ENCODE measurements around the gene USP3.

Gene USP3, protein sequence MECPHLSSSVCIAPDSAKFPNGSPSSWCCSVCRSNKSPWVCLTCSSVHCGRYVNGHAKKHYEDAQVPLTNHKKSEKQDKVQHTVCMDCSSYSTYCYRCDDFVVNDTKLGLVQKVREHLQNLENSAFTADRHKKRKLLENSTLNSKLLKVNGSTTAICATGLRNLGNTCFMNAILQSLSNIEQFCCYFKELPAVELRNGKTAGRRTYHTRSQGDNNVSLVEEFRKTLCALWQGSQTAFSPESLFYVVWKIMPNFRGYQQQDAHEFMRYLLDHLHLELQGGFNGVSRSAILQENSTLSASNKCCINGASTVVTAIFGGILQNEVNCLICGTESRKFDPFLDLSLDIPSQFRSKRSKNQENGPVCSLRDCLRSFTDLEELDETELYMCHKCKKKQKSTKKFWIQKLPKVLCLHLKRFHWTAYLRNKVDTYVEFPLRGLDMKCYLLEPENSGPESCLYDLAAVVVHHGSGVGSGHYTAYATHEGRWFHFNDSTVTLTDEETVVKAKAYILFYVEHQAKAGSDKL

GRCh38 chr15:63504247-63504978, at the start of gene USP3:
Gene USP3, plus strand, starts transcription at chr15:63504593. Its CDS starts 147 bp downstream, at chr15:63504740.
- DNase-seq (ENCODE audit: low spot score) = peak; percentile 96

- no peak for DNase-seq (ENCODE audit: low spot score)
These were observed 48.1 kb upstream of the USP3 start for GRCh38 chr15:63456258-63456657.

- no peak for DNase-seq (ENCODE audit: low spot score)
These were observed 47.0 kb upstream of the USP3 start for GRCh38 chr15:63457379-63457778.

DNA sequence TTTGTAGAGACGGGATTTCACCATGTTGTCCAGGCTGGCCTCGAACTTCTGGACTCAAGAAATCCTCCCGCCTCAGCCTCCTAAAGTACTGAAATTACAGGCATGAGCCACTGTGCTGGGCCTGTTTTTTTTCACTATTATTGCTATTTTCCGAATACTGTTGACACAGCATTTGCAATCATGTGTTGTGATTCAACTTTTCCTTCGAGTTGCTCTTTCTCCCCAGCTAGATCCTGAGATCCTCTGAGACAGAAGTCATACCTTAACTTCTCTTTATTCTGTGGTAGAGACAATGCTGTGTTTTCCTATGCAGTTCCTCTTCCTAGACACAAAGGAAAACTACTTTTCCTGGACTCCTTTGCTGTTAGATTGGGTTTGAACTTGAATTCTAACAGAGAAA, 46.4 kb upstream of the USP3 start:
- DNase-seq (ENCODE audit: low spot score) = no peak

- no peak for DNase-seq (ENCODE audit: low spot score)
These were observed 45.5 kb upstream of the USP3 start for GRCh38 chr15:63458794-63459395.

DNA sequence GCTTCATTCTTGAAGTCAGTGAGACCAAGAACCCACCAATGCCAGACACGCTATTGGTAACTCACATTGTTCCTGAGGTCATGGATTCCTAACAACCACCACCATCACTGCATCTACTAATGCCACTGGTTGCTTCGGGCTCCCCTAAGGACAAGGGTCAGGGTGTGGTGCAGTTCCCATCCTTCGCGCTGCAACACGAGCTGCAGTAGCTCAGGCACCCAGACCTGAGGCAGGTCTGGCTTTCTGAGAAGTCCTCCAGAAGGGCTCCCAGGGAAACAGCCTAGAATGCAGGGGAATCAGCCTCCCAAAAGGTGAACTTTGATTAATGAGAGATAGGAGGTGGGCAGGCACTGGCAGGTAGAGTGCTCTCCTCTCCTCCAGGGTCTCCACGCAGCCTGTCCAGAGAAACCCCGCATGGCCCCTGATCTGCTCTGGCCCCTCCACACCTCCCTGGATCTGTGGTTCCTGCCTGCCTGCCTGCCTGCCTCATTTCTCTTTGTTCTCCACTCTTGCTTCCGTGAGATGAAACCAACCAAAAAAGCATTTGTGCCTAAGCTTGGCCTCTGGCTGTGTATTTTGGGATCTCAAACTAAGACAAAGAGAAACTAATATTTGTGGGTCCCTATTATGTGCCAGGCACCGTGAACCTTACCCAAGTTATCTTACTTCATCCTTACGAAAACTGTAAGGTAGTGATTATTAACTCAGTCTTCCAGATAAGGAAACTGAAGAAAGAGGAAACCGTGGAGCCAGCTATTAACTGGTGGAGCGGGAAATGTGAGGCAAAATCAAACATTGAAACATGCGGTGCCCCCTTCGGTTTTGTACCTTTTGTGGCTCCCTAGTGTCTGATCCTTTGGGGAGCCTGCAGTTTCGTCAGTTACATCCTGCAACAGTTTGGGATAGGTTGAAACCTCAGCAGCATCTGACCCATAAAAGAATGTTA, 43.9 kb upstream of the USP3 start:
- no peak for DNase-seq (ENCODE audit: low spot score)

DNA sequence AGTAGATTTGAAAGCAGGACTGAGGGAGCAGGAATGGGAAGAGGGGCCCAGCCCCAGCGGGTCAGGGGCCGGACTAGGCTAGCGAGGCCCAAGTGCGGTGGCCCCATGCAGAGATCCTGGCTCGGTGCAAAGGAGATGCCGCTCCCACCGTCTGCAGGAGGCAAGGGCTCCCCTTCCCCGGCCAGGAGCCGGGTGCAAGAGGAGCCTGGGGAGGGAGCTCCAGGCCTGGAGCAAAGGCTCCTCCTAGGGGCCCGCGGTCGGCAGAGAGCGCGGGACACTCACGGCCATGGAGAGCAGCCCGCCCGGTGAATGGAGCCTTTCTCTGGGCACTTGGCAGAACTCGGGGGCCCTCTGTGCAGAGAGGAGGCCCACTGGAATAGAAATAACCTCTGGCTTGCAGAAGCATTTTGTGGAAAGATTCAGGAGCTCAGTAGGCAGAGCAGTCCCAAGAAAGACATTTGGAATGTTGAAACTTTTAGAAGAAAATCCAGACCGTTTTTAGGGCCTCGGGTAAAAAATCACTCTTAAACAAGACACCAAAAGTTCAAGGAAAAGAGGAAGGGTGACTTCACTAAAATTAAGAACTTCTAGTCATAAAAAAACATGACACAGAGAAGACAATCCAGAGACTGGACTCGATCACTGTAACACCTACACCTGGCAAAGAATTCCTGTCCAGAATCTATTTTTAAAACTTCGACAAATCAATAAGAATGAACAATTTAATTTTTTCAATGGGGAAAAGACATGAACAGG, 43.0 kb upstream of the USP3 start:
- no peak for DNase-seq (ENCODE audit: low spot score)

- no peak for DNase-seq (ENCODE audit: low spot score)
These were observed 42.3 kb upstream of the USP3 start for GRCh38 chr15:63462088-63462487.

DNA sequence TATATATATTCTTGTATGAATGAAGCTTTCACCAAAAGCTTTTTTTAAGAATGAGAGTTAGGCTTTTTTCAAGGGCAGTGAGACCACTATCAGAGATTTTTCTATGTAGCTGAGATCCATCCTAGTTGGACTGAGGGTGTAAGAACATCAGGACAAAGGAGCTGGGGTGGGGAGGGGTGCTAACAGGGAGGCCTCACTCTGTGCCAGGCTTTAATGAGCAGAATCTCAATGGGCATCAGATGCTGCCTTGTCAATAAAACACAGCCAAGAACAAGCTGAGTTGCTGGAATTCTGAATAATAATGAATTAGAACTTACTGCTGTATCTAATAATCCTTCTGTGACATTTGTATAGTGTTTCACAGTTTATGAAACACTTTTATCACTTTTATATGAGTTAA, 41.4 kb upstream of the USP3 start:
- DNase-seq (ENCODE audit: low spot score) = no peak

DNA sequence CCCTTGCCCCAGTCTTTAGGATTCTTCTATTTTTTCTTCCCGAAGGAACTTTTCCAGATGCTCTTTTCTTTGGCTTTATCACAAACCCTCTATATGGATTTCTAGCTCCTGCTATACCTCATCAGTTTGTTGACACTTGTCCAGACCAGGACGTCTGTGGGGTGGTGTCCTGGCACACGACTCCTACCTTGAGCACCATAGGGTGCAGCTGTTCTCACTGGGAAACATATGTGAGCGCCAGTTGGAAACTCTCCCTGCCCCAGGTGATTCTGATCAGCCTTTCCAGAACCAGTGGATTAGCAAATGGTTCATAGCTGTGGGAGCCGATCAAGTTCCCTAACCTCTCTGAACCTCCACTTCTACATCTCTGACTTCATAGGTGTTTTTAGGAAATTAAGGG, 40.6 kb upstream of the USP3 start:
- no peak for DNase-seq (ENCODE audit: low spot score)

- DNase-seq (ENCODE audit: low spot score) = peak; percentile 36
These were observed 39.3 kb upstream of the USP3 start for GRCh38 chr15:63465104-63465503.

- DNase-seq (ENCODE audit: low spot score) = peak; percentile 79
These were observed 37.8 kb upstream of the USP3 start for GRCh38 chr15:63466378-63467192.

DNA sequence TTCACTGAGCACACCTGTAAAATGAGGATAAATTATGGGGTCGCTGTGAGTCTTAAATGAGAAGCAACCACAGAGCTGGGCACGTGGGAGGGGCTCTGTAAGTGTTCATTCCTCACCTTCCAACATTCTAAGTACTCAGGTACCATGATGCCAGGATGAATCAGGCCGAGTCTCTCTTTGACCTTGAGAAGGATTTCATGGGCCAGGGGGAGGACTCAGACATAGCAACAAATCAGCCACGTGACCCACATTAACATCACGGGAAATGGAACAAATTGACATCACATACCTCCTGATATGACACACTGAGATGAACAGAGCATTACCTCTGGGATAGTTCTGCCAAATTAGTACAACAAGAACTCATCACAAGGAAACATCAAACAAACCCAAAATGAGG, 35.2 kb upstream of the USP3 start:
- DNase-seq (ENCODE audit: low spot score) = no peak

- no peak for DNase-seq (ENCODE audit: low spot score)
These were observed 34.4 kb upstream of the USP3 start for GRCh38 chr15:63469984-63470383.

GRCh38 chr15:63473007-63473748, 31.2 kb upstream of the USP3 start:
- DNase-seq (ENCODE audit: low spot score) = no peak

DNA sequence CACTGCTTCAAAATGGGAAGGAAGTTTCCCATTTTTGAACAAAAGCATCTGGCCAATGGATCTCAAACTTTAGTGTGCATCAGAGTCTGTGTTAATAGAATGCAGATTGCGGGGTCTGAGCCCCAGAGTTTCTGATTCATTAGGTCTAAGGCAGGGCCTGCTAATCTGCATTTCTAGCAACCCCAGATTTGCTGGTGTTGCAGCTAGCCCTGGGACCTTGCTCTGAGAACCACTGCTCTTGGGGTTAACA, 30.7 kb upstream of the USP3 start:
- DNase-seq (ENCODE audit: low spot score) = no peak

DNA sequence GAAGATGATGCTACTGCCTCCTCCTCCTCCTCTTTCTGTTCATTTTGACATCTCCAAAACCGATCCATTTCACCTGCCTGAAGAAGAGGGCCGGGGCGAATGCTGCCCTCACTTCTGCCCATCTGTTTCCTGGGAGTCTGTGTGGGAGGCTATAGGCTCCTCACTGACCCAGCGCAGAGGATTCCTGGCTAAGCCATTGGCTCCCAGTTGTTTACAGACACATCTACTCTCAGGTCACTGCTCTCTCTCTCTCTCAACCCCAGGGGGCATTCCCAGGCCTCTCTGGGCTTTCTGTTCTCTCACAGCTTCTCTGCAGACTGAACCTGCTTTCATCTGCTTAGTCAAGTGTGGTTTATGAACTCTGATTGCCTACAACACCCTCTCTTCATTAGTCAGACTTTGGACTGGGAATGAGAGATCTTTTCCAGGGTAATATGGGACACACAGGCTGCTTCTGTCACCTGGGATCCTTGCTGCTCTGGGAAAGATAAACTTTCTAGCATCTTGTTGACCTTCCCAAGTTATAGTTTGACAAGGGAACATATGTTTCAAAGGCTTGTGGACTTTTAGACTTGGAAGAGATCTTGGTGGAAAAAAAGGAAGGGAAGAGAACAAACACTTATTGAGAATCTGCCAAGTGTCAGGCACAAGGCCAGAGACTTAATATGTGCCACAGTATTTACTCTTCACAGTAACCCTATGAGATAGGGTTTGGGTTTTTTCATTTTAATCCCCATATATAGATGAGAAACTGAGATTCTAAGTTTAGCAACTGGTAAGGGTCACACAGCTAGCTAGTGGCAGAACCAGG, 30.2 kb upstream of the USP3 start:
- no peak for DNase-seq (ENCODE audit: low spot score)

DNA sequence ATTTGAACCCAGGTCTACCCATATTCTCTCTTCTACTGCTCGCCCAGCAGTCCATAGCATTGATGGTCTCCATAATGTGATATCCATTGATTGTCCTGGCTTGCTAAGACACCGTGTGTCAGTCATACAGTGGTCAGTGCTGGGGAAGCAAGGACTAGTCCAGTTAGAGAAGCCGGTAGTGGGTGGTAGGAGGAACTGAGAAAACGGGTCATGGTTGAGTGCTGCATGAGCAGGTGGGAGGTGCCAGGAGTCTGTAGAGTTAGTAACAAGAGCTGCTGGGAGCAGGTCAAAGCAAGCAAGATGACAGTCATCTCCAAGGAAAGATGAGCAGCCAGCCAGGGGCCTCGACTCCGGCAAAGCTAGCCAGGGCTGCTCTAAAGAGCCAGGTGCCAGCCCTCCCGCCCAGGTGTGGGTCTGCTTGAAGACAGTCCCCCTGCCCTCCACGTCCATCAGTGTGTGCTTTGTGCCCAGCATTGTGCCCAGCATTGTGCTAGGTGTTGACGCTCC, 29.5 kb upstream of the USP3 start:
- DNase-seq (ENCODE audit: low spot score) = no peak

DNA sequence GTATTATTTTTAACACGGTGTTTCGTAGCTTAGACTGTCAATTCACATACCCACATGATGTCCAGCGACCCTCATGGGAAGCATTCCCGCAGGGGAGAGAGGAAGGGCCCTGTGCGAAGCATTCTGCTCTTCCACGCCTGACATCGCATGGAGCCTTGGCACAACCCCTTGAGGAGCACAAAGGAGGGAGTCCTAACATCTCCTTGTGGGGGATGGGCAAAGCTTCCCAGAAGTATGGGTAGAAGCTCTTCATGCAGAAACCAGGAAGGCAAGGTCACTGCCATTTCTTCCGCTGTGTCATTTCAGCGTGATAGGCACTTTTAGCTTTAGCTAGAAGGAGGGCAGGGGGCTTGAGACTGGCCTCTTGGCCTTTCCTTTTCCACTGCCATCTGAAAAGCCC, 28.7 kb upstream of the USP3 start:
- DNase-seq (ENCODE audit: low spot score) = no peak
